ENCODE data around the gene PTOV1.

GRCh38 chr19:49827034-49827433, 23.9 kb upstream of the PTOV1 start:
- TF ChIP-seq, protein P1, sequence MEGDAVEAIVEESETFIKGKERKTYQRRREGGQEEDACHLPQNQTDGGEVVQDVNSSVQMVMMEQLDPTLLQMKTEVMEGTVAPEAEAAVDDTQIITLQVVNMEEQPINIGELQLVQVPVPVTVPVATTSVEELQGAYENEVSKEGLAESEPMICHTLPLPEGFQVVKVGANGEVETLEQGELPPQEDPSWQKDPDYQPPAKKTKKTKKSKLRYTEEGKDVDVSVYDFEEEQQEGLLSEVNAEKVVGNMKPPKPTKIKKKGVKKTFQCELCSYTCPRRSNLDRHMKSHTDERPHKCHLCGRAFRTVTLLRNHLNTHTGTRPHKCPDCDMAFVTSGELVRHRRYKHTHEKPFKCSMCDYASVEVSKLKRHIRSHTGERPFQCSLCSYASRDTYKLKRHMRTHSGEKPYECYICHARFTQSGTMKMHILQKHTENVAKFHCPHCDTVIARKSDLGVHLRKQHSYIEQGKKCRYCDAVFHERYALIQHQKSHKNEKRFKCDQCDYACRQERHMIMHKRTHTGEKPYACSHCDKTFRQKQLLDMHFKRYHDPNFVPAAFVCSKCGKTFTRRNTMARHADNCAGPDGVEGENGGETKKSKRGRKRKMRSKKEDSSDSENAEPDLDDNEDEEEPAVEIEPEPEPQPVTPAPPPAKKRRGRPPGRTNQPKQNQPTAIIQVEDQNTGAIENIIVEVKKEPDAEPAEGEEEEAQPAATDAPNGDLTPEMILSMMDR (IDR thresholded peaks at IDR 0.05; ENCODE audit: low read depth, low read length, poor library complexity, severe bottlenecking): no peak
- no peak for TF ChIP-seq EZH2phosphoT487 (IDR thresholded peaks at IDR 0.05; ENCODE audit: borderline replicate concordance, low read length)

Data from DOHH2 (cell line).